HG02870 (cell line): ENCODE measurements around the gene ATIC.

ENCODE experiments used
- ATAC-seq: cut with Tn5 transposase; IDR thresholded peaks from one replicate; pipeline ENCODE4 v1.9.1; 2021; ENCODE audit warnings: mild to moderate bottlenecking, moderate library complexity; ENCODE audit not compliant: unreplicated experiment

Gene ATIC

DNA sequence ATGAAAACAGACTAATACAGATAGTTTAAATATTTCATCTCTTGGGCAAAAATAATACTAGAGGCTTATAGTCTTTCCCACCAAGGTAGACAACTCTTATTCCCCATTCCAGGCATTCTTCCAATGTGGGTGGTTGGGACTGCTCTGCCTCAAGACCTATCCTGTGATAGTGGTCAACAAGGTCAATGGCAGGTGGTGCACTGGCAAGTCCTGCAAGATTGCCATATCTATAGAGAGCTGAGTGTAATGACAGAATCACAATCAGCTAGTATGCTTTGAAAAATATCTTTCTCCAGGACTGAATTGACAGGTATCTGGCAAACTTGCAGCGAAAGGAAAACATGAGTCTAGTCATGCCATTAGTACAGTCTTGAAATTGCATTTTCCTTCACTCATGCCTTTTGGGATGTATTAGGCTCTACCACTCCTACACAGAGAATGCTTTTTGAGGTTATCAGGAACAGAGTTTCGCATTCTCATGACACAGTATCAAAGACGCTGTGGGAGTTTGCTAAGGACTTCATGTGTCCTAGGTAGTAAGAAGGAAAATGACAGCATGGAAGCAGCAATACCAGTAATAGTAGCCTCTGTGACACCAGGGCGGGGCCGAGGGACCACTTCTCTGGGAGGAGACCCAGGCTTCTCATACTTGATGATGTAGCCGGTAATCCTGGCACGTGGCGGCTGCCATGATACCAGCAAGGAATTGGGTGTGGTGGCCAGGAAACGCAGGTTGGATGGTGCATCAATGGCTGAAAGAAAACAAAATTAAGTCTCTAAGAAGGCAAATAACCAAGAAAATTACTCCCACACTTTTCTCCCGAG, 63.0 kb downstream of the ATIC start:
- no peak for ATAC-seq

DNA sequence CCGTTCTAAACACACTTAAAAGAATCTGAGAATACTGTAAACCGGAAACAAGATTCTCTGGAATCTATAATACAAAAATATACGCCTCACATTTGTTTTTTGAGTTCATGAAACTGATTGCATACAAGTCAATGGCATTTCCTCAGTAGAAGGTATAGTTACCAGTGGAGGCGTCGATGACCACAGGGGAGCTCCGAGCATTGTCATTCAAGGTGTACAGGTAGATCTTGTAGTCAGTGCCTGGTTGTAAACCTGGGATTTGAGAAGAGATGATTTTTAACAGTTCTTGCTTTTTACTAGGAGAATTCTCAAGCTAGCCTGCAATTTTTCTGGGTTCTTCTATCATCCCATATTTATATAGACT, 63.6 kb downstream of the ATIC start:
- no peak for ATAC-seq

DNA sequence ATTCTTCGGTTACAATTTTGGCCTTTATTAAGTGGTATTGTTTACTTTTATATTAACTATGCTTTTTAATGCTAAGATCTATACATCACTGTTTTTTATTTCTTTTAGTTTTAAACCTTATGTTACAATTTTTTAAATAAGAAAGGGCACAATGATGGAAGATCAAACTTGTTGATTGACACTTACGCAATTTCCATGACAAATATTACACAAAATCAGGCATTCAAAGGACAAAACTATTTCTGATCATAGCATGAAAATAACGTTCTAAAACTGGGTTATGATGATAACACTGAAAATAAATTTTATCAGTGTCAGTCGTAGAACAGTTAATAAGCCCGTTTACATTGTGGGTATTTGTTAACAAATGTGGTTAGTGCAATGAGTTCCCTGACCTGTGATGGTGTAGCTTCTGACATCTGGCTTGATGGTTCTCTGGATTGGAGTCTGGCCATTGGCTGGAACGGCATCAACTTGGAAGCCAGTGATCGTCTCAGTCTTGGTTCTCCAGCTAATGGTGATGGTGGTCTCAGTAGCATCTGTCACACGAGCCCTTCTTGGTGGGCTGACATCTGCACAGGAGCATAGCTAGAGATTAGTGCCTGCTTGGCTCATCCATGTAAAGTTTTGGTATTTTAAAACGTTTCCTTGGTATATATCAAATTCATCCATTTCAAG, 64.4 kb downstream of the ATIC start:
- no peak for ATAC-seq

DNA sequence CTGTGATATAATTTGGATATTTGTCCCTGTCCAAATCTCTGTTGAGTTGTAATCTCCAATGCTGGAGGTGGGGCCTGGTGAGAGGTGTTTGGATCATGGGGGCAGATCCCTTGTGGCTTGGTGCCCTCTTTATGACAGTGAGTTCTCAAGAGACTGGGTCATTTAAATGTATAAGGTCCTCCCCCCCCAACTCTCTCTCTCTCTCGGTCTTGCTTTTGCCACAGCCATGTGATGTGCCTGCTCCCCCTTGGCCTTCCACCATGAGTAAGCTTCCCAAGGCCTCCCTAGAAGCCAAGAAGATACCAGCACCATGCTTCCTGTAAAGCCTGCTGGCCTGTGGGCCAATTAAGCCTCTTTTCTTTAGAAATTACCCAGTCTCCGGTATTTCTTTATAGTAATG, 65.4 kb downstream of the ATIC start:
- no peak for ATAC-seq

DNA sequence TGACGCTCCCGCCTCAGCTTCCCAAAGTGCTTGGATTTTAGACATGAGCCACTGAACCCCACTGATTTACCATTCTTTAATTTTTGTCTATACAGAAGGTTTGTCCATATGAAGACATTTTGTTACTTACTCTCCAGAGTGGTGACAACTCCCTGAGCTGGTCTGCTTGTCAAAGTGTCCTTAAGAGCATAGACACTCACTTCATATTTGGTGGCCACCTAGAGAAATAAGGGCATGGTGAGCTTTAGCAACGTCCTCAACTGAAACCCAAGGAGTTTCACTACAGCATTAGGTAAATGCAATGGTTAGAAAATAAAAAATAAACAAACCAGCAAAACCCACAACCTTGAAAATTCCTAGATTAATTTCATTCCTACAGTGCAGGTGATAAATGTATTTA, 66.2 kb downstream of the ATIC start:
- no peak for ATAC-seq

DNA sequence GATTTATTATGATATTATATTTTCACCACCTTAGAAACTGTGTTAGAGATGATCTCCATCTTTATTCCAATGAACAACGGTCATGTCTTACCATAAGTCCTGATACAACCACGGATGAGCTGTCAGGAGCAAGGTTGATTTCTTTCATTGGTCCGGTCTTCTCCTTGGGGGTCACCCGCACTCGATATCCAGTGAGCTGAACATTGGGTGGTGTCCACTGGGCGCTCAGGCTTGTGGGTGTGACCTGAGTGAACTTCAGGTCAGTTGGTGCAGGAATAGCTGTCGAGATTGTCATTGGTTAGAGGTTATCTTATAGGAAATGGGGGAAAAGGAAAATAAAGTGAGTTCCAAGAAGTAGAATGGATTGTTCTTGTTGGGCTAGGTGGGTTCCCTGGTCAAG, 67.2 kb downstream of the ATIC start:
- ATAC-seq, result no peak

DNA sequence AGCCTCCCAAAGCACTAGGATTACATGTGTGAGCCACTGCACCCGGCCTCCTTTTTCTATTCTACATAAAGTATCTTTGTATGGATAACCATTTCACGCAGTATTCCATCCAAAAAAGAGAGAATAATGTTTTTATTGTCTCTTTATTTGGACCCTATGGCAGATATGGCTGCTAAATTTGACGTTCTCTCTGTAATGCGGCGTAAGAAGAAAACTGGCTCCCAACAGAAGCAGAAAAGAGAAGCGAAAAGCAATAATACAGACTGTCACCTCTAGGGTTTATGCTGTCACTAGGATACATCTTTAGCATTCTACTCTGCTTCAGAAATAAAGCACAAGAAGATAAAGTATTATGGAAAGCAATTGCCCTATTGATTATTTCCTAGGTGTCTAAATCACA, 68.1 kb downstream of the ATIC start:
- ATAC-seq, result no peak

DNA sequence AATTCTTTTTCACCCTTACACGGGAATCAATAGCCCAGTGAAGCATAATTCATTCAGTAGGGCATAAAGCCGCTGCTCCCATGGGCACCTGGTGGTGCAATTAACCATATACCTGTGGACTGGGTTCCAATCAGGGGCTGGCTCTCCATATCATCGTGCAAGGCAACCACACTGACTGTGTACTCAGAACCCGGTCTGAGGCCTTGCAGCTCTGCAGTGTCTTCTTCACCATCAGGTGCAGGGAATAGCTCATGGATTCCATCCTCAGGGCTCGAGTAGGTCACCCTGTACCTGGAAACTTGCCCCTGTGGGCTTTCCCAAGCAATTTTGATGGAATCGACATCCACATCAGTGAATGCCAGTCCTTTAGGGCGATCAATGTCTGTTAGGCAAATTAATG, 68.8 kb downstream of the ATIC start:
- ATAC-seq, result no peak

DNA sequence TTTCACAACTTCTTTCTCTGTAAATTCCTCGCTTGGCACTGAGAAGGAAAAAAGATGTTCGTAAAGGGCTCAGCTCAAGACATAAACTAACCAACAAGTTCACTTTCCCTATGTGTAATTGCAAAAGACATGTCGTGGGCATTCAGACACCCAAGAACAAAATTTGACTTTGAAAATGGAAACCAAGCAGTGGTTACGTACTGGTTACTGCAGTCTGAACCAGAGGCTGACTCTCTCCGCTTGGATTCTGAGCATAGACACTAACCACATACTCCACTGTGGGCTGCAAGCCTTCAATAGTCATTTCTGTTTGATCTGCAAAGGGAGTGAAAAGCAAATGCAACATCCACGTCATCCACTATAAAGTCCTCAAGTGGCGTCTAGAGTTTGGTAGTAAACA, 70.2 kb downstream of the ATIC start:
- ATAC-seq, result no peak

DNA sequence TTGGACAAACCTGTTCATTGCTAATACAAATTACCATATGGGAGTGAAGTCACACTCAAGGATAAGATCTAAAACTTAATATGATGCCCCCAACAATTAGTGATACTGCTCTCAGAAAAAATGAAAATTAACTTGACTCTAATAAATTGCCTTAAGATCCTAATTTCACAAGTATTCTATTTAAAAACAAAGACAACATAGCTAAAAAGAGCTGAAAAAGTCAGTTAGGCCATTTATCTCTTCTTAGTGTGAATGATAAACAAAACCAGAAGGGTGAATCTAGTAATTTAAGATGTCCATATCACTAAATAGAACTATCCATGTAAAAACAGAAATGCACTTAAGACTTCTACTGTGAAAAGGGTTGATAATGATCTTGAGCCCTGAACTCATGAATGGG, 70.6 kb downstream of the ATIC start:
- no peak for ATAC-seq

DNA sequence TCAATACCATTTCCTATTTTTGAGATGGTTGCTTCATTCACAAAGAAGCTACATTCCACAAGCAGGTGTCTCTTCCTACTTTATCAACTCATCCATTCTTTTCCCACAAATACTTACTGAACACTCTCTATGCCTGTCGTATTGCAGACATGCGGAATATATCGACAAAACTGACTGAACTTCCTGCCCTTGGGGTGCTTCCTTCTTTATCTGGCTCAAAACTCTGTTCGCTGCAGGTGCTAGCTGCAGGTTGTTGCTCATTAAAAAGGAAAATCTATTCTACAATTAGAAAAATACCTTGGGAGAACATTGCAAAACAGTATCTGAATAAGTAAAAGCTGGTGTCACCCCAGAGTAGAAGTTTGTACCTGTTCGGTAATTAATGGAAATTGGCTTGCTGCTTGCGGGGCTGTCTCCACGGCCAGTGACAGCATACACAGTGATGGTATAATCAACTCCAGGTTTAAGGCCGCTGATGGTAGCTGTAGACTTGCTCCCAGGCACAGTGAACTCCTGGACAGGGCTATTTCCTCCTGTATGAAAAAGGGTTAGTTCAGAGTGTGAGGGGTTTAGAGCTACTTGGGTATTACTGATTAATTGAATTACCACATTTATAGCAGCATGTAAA, 71.9 kb downstream of the ATIC start:
- no peak for ATAC-seq

DNA sequence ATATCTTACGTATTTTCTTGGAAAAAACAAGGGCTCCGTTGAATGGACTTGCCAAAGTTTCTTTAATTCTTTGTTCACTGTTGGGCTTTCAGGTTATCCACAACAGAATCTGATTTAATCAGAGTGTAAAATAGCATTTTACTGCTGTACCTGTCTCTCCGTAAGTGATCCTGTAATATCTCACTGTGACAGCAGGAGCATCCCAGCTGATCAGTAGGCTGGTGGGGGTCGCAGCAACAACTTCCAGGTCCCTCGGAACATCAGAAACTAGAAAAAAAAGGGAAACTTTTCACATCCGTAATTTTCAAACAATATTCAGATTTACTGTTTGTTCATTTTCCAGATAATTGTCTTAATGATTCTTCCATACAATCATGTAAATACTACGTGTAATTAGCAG, 72.9 kb downstream of the ATIC start:
- ATAC-seq, result no peak

DNA sequence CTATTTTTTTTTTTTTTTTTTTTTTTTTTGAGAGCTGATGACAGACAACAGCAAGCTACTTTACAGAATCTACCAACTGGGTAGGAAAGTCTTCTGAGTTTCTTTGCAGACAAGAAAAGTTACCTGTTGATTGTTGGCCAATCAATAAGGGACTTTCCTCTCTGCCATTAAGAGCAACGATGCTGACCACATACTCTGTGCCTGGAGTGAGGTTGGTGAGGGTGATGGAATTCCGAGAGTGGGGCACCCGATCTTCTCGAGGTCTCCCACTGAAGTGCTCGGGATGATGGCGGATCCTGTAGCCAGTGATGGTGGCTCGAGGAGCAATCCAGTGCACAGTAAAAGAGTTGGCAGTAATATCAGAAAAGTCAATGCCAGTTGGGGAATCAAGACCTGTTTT, 74.7 kb downstream of the ATIC start:
- no peak for ATAC-seq

DNA sequence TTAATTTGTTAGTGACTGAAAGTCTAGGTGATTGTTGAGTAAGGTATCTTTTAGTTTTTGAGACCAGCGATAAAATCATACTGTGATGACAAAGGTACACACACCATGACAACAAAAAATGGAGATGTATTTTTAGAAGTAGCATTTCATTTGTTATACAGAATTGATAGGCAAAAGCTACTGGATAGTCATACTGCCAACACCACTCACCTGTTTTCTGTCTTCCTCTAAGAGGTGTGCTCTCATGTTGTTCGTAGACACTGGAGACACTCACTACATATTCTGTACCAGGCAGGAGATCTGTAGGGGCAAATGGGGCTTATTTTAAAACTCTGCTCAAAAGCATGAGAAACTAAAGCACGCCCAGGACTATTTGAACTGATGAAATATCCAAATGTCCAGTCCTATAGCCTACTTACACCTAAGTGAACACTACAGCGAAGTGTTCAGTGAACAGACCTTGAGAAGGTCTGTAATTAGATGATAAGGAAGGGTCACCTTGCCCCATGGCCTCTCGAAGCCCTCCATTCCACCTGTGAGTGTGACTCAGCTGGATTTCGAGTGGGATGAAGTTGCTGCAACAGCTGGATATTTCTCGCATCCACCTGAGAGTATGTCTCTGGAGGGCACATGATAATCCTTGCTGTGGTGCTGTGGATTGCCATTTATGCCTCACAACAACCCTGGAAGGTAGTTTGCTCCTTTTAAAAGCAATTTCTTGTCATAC, 76.3 kb downstream of the ATIC start:
- ATAC-seq, result no peak

DNA sequence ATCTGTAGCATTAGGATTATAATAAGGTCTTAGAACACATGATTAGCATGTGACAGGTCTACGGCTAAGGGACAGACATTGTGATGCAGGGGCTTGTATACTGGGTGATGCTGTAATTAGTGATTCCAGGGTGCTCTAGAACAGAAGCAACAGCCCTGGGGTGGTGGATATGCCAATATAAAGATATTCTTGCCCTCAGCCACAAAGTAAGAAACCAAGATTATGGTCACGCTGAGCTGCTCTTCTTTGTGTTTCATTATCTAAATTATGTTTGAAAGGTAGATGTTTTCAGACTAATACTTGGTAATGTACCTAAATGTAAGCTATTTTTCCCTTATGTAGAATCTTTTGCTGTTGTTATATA, 78.7 kb downstream of the ATIC start:
- ATAC-seq, result no peak

DNA sequence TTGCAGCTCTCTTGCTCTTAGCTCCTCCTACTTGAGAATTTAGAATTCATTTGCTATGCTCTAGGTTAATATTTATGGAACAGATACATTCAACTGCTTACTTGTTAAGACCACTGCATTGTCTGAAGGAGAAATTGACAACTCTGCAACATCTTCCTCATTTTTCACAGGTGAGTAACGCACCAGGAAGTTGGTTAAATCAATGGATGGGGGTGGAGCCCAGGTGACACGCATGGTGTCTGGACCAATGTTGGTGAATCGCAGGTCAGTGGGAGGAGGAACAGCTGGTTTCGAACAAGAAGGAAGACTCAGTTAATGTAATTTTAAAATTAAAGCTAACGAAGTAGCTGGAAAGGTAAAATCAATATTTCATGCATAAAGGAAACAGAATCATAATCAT, 79.7 kb downstream of the ATIC start:
- ATAC-seq, result no peak

DNA sequence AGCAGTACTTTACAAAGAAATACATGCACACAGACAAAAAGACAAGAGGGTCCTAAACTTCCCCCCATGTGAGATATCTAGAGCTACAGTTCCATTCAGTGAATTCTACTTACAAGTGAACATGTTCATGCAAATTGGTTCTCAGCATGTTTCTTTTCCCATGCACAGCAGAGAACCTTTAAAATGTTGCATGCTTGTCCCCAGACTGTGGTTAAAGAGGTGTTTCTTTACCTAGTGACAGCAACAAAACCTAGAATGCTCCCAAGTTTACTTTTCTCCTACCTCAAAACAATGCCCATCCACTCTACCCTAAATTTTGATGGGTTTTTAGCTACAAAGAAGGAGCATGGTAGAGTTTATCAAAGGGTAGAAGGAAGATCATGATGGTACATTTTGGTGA, 80.3 kb downstream of the ATIC start:
- no peak for ATAC-seq

DNA sequence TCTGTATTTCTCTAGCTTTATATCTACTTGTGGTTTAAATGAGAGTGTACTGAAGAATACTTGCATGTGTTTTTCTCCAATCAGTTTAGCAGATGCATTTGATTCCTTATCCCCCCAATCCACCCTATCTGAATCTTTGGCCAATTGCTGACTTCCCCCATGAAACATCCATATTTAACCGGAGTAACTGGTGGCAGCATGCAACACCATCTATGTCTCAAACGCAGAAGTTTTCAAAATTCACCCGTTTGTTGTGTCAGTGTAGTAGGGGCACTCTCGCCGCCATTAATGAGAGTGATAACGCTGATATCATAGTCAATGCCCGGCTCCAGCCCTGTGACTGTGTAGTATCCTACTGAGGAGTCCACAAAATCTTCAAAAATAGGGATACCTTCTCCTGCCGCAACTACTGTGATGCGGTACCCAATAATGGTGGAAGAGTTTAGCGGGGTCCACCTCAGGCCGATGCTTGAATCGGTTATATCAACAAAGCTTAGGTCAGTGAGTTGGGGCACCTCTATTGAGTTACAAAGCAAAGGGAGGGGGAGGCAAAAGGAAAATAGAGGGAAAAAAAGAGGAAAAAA, 80.9 kb downstream of the ATIC start:
- no peak for ATAC-seq

DNA sequence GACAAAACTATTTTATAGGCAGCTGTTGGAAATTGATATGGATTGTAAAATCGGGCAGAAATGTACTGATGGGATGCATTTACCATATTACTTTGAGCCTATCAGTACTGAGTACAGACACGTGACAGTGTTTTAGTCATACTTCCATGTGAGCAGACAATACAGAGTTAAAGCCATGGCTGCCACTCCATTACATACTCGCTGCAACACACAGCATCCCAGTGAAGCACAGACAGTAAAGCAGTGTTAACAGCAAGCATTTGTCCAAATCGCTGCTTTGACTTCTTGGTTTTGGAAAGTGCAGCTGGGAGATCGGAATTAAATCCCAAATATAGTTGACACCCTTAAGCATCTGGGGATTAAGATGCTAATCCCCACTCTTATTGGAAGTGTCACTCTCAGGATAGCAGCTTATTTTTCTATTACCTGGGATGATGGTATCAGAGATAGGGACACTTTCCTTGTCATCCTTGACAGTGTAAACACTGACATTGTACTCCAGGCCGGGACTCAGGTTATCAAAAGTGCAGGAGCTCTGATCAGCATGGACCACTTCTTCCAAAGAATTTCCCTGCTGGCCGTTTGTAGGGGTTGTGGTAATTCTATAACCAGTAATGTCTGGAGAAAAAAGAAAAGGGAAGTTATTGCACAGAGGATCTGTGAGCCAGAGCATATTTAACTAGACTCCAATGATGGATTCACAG, 82.4 kb downstream of the ATIC start:
- no peak for ATAC-seq

DNA sequence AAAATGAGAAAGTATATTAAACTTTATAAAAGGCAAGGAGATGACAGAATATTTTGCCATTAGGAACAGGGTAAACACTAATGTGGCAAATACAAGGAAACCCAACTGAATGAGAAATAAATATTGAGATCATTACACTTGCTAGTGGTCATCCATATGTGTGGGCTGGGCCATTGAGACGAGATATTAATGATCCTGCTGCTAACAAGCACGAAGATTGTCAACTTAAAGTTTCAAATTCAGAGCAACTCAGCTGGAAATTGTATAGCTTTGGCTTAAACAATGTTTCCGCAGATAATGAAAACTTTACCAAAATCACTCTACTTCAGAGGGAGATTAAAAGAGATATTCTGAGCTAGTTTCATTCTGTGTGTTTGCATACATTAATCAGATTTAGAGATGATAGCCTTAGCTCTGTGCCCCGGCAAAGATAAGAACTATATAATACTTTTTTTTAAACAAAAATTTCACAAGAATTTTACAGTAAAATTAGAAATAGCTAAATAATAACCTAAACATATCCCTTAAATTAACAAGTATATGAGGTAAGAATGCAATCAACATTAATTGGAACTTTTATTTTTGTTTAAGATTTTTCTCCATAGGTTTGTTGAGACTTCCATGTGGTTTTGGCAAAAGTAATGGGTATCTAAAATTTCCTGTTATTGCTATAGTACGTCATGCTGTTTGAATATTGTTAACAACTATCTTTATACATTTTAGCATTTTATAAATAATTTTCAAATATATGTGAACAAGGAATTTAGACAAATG, 84.0 kb downstream of the ATIC start:
- ATAC-seq, result no peak
